Right lung (tissue), 5 donors: ENCODE measurements around the gene INPP4A. TPM values are rescaled to one million over a fixed set of nuclear protein-coding genes. Genes with fewer than 3 reads are reported as not detected.

Experiments used
- DNase-seq, 2 donors: peaks; one replicate each; pipeline ENCODE4 v3.0.0-alpha.2; 2013
- polyA plus RNA-seq, 5 donors: library from polyadenylated mRNA; unstranded; fragments of 120-200 nt; gene quantifications; one replicate each; pipeline versions ENCODE4 v1.2.1 to v1.2.3, GENCODE V29; 2013; ENCODE audit warnings: inconsistent platforms in 1 of 5, low replicate concordance in 1 of 5; ENCODE audit not compliant: insufficient read length in 5 of 5, insufficient read depth in 1 of 5

INPP4A gene
- polyA plus RNA-seq, 5 donors: 12.6 to 24.5 (median 21.5) TPM

DNA sequence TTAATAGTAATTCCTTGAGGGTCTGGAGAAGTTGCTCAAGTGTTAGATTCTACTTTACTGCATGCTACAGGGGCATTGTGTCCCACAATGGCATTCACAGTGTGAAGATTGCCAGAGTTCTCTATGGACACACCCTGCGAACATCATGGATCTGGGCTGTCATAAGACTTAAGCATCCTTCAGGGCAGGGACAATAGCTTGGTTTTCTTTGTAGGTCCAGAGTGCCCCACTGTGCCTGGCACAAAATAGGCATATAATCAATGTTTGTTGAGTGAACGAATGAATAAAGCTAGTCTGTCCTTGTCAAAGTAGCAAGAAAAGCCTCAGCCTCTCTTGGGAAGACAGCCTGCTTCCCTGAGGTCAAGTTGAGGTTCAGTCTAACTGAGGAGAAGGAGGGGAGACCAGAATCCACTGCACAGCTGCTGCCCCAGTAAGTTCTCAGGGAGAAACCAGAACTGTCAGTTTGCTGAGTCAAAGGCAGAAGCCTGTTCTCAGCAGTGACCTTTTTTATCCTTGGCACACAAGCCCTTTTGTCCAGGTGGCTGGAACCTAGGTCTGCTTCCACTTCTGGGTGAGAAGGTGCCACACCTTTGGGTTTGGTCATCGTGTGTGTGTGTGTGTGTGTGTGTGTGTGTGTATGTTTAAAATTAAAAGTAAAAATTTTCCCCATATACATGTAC lies 15.0 kb downstream of the INPP4A start:
- DNase-seq: no peak

- DNase-seq: no peak
Observed at GRCh38 chr2:98460573-98461497, 16.2 kb downstream of the INPP4A start.

- no peak for DNase-seq
Observed at GRCh38 chr2:98461498-98462049, 16.9 kb downstream of the INPP4A start.

- DNase-seq: no peak
Observed at GRCh38 chr2:98463081-98463481, 18.4 kb downstream of the INPP4A start.

DNA sequence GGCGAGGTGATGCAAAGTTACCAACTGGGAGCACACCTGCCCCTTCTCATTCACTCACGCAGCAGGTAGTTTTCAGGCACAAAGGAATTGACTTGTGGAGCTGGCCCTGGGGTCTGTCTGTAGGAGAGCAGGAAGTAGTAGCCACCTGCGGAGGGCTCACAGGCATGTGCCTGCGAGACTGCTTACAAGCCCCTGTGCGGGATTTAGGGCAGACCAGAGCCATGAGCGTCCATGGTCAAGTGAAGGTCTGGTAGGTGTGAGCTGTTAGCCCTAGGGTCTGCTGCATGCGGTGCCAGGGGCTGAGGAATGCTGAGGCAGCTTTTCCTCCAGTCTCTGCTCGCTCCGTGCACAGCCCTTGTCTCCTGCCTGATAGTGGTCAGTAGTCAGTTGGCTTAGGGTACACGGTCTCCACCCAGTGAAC lies 18.9 kb downstream of the INPP4A start:
- no peak for DNase-seq

DNA sequence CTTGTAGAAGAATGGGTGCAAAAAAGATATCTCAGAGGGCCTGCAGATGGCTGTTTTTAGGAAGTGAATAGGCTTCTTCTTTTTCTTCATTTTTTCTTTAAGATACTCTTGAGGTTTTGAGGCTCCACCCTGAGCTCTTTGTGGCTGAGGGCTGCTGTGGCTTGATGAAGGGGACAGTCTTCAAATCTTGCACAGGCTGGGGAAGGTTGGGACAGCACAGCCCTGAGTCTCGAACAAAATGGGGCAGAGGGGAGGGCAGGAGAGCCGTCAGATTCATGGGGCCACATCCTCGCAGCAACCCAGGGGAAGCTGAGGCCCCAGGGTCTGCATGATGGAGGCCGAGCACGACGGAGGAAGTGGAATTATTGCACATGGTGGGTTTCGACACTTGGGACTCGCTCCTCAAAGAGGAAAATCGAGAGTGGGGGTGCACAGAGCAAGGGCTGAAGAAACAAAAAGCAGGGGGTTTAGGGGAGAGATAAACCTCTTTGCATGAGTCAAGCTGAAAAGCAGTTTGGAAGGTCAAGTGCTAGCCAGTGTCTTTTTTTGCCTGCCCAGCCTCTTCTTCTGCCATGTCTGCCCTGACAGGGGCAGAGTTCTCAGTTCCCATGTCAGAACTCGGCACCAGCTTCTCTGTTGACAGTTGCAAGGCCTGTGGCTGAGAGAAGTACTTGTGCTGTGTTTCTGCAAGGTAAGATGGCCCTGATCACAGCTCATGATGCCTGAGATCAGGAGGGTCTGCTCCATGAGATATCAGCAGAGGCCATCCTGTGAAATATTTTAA lies 19.5 kb downstream of the INPP4A start:
- no peak for DNase-seq

GRCh38 chr2:98464772-98465310 lies 20.2 kb downstream of the INPP4A start:
- DNase-seq: no peak

GRCh38 chr2:98465456-98466226 lies 21.0 kb downstream of the INPP4A start:
- DNase-seq: peak; percentile 65 to 68

- no peak for DNase-seq
Observed at GRCh38 chr2:98467082-98467536, 22.5 kb downstream of the INPP4A start.

DNA sequence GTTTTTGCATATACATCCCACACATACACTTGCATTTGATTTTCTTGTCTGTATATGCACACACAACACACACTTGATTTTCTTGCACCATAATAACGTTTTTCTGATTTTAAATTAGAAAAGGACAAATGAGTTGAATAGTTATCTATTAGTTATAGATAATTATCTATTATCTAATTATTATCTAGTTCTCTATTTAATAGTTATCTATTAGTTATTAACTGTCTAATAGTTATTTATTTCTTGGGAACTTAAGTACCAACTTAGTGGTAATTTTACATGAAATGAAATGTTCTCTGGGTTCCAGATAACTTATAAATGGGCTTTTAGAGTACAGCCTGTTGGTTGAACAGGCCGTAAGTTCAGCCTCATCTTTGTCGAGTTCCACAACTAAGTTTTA lies 23.0 kb downstream of the INPP4A start:
- DNase-seq: no peak

DNA sequence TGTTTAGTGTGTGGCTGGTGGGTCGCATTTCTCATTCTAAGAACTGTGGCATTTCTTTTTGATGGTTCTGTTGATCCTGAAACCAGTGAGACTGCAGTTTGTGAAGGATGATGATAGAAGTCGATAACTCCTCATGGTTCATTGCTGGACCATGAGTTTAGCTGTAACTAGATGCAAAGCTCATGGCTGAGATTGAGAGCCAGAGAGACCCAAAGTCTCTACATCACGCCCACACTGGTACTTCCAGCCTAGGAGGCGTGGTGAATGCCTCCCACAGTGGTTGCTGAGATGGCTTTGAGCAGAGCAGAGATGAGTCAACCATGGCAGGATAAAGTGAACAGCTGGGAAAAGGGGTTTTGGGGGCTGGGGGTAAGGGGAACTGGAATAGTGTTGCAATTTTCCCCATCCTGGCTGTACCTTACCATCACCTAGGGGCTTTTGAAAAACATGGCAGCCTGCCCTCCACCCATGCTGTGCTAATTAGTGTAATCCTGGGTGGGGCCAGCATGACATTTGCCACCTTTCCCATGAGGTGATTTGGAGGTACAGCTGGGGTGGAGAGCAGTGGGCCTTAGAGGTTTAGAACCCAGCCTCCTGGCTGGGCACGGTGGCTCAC lies 24.1 kb downstream of the INPP4A start:
- no peak for DNase-seq

GRCh38 chr2:98469862-98470544 lies 25.3 kb downstream of the INPP4A start:
- DNase-seq: no peak

DNA sequence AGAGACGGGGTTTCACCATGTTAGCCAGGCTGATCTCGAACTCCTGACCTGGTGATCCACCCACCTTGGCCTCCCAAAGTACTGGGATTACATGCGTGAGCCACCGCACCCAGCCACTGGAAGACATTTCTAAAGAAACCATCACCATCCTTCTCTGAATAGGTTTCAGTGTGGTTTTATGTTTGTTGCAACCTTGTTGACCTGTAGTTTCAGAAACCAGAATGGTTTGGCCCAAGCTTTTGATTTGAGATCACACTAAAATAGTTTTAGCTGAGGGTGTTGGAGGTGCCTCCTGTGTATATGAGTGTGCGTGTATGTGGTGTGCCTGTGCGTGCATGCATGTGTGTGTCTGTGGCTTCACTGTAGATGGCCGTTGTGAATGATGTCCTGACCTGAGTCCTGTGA lies 26.2 kb downstream of the INPP4A start:
- no peak for DNase-seq

GRCh38 chr2:98471402-98472131 lies 26.9 kb downstream of the INPP4A start:
- no peak for DNase-seq

DNA sequence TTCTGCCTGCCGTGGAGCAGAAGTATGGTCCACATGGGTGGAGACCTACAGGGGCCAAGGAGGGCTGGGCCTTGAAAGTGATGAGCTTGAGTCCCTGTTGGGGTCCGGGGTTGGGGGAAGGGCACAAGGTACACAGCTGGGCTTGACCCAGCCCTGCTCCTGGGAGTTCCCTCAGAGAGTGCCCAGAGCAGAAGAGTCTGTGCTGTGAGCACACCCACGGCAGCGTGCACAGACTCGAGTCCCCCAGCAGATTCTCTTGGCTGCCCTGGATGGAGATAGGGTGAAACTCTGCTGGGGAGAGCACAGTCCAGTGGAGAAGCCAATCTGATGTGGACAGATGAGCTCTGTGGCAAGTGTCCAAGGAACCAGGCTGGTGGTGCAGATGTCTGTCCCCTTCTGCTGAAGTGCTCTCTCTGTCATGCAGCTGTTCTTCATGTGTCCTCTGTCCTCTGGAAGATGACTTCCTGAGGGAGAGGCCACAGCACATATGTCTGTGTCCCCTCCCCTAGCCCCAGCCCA lies 27.5 kb downstream of the INPP4A start:
- DNase-seq: no peak

- no peak for DNase-seq
Observed at GRCh38 chr2:98472961-98473746, 28.5 kb downstream of the INPP4A start.

- DNase-seq: no peak
Observed at GRCh38 chr2:98473995-98474780, 29.5 kb downstream of the INPP4A start.
